Measurements from ENCODE around the gene FNDC10.
"Not testable (repeated sequence)": the region's sequence is repeated elsewhere in the genome, so short reads cannot be mapped to it uniquely, and the experiment has no call there.

FNDC10 gene

GRCh38 chr1:1598720-1599029 is 1.3 kb downstream of the FNDC10 start:
- no peak for ATAC-seq
- H3K4me1 Mint-ChIP-seq, result peaks cover 37% of the 10 kb centered on the region
- peaks cover 17% of the 10 kb centered on the region for H3K27me3 Mint-ChIP-seq
- H3K36me3 Mint-ChIP-seq, result no peaks in the 10 kb centered on the region
- peak overlapping the region; percentile 80 for H3K4me3 Mint-ChIP-seq
- no peak overlapping the region for H3K27ac Mint-ChIP-seq
- no peaks in the 10 kb centered on the region for H3K9me3 Mint-ChIP-seq

- H3K9me3 Mint-ChIP-seq, result no peaks in the 10 kb centered on the region
- H3K27me3 Mint-ChIP-seq, result peaks cover 17% of the 10 kb centered on the region
- H3K36me3 Mint-ChIP-seq, result no peaks in the 10 kb centered on the region
- H3K27ac Mint-ChIP-seq, result no peak overlapping the region
- H3K4me3 Mint-ChIP-seq, result no peak overlapping the region
- ATAC-seq, result no peak
- peaks cover 33% of the 10 kb centered on the region for H3K4me1 Mint-ChIP-seq
These were observed 1.8 kb downstream of the FNDC10 start for GRCh38 chr1:1598051-1598719.

GRCh38 chr1:1597275-1597930 is 2.5 kb downstream of the FNDC10 start:
- peaks cover 17% of the 10 kb centered on the region for H3K27me3 Mint-ChIP-seq
- peak; percentile 3 for ATAC-seq
- H3K36me3 Mint-ChIP-seq, result no peaks in the 10 kb centered on the region
- H3K4me3 Mint-ChIP-seq, result no peak overlapping the region
- H3K27ac Mint-ChIP-seq, result no peak overlapping the region
- peaks cover 25% of the 10 kb centered on the region for H3K4me1 Mint-ChIP-seq
- H3K9me3 Mint-ChIP-seq, result no peaks in the 10 kb centered on the region

GRCh38 chr1:1596493-1597274 is 3.3 kb downstream of the FNDC10 start:
- Mint-ChIP-seq H3K4me3 (no peak overlapping the region), H3K36me3 (no peaks in the 10 kb centered on the region), H3K4me1 (peaks cover 18% of the 10 kb centered on the region), H3K9me3 (no peaks in the 10 kb centered on the region), H3K27me3 (peaks cover 17% of the 10 kb centered on the region), H3K27ac (no peak overlapping the region)
- ATAC-seq, result no peak

- H3K36me3 Mint-ChIP-seq, H3K9me3 Mint-ChIP-seq, ATAC-seq, H3K27ac Mint-ChIP-seq, H3K4me3 Mint-ChIP-seq: not testable (repeated sequence)
- Mint-ChIP-seq H3K4me1 (peaks cover 11% of the 10 kb centered on the region), H3K27me3 (peaks cover 19% of the 10 kb centered on the region)
These were observed 4.6 kb downstream of the FNDC10 start for GRCh38 chr1:1595341-1595740.

- peak; percentile 51 for ATAC-seq
- Mint-ChIP-seq H3K9me3 (no peaks in the 10 kb centered on the region), H3K27me3 (peaks cover 25% of the 10 kb centered on the region), H3K36me3 (no peaks in the 10 kb centered on the region), H3K4me1 (peaks cover 11% of the 10 kb centered on the region), H3K4me3 (no peak overlapping the region), H3K27ac (no peak overlapping the region)
These were observed 5.2 kb downstream of the FNDC10 start for GRCh38 chr1:1594602-1595260.

GRCh38 chr1:1593834-1594601 is 5.9 kb downstream of the FNDC10 start:
- peaks cover 9% of the 10 kb centered on the region for H3K4me1 Mint-ChIP-seq
- no peak overlapping the region for H3K4me3 Mint-ChIP-seq
- H3K27me3 Mint-ChIP-seq, result peaks cover 26% of the 10 kb centered on the region
- H3K9me3 Mint-ChIP-seq, result no peaks in the 10 kb centered on the region
- H3K36me3 Mint-ChIP-seq, result no peaks in the 10 kb centered on the region
- H3K27ac Mint-ChIP-seq, result no peak overlapping the region
- ATAC-seq, result no peak

- peaks cover 33% of the 10 kb centered on the region for H3K27me3 Mint-ChIP-seq
- no peaks in the 10 kb centered on the region for H3K9me3 Mint-ChIP-seq
- ATAC-seq, result no peak
- no peak overlapping the region for H3K4me3 Mint-ChIP-seq
- no peaks in the 10 kb centered on the region for H3K4me1 Mint-ChIP-seq
- H3K36me3 Mint-ChIP-seq, result no peaks in the 10 kb centered on the region
- H3K27ac Mint-ChIP-seq, result no peak overlapping the region
These were observed 8.5 kb downstream of the FNDC10 start for GRCh38 chr1:1591452-1591851.

GRCh38 chr1:1583347-1584010 is 16.5 kb downstream of the FNDC10 start:
- ATAC-seq, result no peak
- Mint-ChIP-seq H3K27ac (no peak overlapping the region), H3K4me3 (no peak overlapping the region), H3K27me3 (peaks cover 47% of the 10 kb centered on the region), H3K4me1 (no peaks in the 10 kb centered on the region), H3K9me3 (no peaks in the 10 kb centered on the region), H3K36me3 (no peaks in the 10 kb centered on the region)

GRCh38 chr1:1582585-1583346 is 17.2 kb downstream of the FNDC10 start:
- Mint-ChIP-seq H3K9me3 (no peaks in the 10 kb centered on the region), H3K27ac (no peak overlapping the region), H3K36me3 (no peaks in the 10 kb centered on the region), H3K4me1 (no peaks in the 10 kb centered on the region), H3K4me3 (no peak overlapping the region), H3K27me3 (peaks cover 42% of the 10 kb centered on the region)
- no peak for ATAC-seq

GRCh38 chr1:1578371-1578940 is 21.5 kb downstream of the FNDC10 start:
- H3K9me3 Mint-ChIP-seq, result no peaks in the 10 kb centered on the region
- no peak overlapping the region for H3K27ac Mint-ChIP-seq
- ATAC-seq, result no peak
- no peaks in the 10 kb centered on the region for H3K36me3 Mint-ChIP-seq
- H3K4me3 Mint-ChIP-seq, result no peak overlapping the region
- peaks cover 24% of the 10 kb centered on the region for H3K27me3 Mint-ChIP-seq
- H3K4me1 Mint-ChIP-seq, result peaks cover 13% of the 10 kb centered on the region

- Mint-ChIP-seq H3K4me1 (peaks cover 19% of the 10 kb centered on the region), H3K27ac (no peak overlapping the region), H3K9me3 (no peaks in the 10 kb centered on the region), H3K36me3 (no peaks in the 10 kb centered on the region), H3K4me3 (no peak overlapping the region), H3K27me3 (peaks cover 15% of the 10 kb centered on the region)
- no peak for ATAC-seq
These were observed 22.4 kb downstream of the FNDC10 start for GRCh38 chr1:1577367-1578011.
